ENCODE data around the gene NOXA1.
A peak's percentile ranks its signal among the peaks of the same experiment; 100 is the strongest.

NOXA1 gene

GRCh38 chr9:137441289-137441934 is 18.2 kb downstream of the NOXA1 start, which contains the start of gene ENTPD8:
TSS of gene ENTPD8 (minus strand) at chr9:137441357. CDS start at chr9:137438285, 3,072 bp downstream.
- no peak for TF ChIP-seq CTCF (IDR thresholded peaks at IDR 0.05; ENCODE audit: borderline replicate concordance, insufficient read depth, low read depth, low read length)
- H3K4me3 ChIP-seq (ENCODE audit: low read depth, low read length) = no peak within 1 kb of the TSS

DNA sequence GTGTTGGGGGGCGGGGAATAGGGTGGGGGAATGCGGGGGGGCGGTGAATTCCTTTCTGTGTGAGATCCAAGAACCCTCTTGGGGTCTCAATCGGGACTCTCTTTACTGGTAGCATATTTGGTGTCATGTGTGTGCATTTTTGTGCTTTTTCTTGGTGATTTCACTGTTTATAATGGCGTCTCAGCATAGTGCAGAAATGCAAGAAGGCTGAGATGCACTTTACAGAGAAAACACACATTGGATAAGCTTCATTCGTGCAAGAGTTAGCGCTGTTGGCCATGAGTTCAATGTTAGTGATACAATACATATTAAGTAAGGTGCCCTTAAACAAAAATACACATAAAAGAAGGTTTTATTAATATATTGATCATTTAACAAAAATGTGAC is 18.7 kb downstream of the NOXA1 start:
- no peak for TF ChIP-seq CTCF (IDR thresholded peaks at IDR 0.05; ENCODE audit: borderline replicate concordance, insufficient read depth, low read depth, low read length)
- no peak overlapping the region for H3K4me3 ChIP-seq (ENCODE audit: low read depth, low read length)

DNA sequence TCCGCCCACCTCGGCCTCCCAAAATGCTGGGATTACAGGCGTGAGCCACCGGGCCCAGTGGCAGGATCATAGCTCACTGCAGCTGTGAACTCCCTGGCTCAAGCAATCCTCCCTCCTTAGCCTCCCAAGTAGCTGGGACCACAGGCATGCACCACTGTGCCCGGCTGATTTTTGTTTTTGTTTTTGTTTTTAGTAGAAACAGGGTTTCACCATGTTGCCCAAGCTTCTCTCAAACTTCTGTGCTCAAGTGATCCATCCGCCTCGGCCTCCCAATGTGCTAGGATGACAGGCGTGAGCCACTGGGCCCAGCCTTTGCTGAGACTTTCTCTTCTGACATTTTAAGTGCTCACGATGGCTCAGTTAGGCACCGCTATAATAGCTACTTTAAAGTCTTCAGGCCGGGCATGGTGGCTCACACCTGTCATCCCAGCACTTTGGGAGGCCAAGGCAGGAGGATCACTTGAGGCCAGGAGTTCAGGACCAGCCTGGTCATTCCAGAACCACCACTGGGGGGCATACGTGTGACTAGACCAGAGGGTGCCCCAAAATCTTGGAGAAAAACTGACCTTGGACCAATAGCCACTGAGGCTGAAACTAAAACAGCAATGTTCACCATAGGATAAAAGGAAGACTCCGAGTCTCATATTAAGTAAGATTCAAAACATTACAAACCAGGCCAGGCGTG is 21.1 kb downstream of the NOXA1 start:
- TF ChIP-seq CTCF (IDR thresholded peaks at IDR 0.05; ENCODE audit: borderline replicate concordance, insufficient read depth, low read depth, low read length) = 0 out of 2 replicates have a peak, but pooled peaks have one; percentile 7
- no peak overlapping the region for H3K4me3 ChIP-seq (ENCODE audit: low read depth, low read length)

- no peak overlapping the region for H3K4me3 ChIP-seq (ENCODE audit: low read depth, low read length)
These were observed 22.1 kb downstream of the NOXA1 start for GRCh38 chr9:137445275-137445807.

GRCh38 chr9:137445930-137446431 is 22.8 kb downstream of the NOXA1 start:
- no peak overlapping the region for H3K4me3 ChIP-seq (ENCODE audit: low read depth, low read length)
- TF ChIP-seq CTCF (IDR thresholded peaks at IDR 0.05; ENCODE audit: borderline replicate concordance, insufficient read depth, low read depth, low read length) = no peak

More at GRCh38 chr9:137445275-137445807, 22.1 kb downstream of the NOXA1 start:
- peak; percentile 84 for TF ChIP-seq CTCF (IDR thresholded peaks at IDR 0.05; ENCODE audit: borderline replicate concordance, insufficient read depth, low read depth, low read length)

GRCh38 chr9:137446851-137447471 is 23.8 kb downstream of the NOXA1 start:
- no peak for TF ChIP-seq CTCF (IDR thresholded peaks at IDR 0.05; ENCODE audit: borderline replicate concordance, insufficient read depth, low read depth, low read length)
- H3K4me3 ChIP-seq (ENCODE audit: low read depth, low read length) = no peak overlapping the region
